ENCODE results near the gene TMED4.

GRCh38 chr7:44621034-44621749 is 39.2 kb upstream of the TMED4 start:
- TF ChIP-seq, protein P1, sequence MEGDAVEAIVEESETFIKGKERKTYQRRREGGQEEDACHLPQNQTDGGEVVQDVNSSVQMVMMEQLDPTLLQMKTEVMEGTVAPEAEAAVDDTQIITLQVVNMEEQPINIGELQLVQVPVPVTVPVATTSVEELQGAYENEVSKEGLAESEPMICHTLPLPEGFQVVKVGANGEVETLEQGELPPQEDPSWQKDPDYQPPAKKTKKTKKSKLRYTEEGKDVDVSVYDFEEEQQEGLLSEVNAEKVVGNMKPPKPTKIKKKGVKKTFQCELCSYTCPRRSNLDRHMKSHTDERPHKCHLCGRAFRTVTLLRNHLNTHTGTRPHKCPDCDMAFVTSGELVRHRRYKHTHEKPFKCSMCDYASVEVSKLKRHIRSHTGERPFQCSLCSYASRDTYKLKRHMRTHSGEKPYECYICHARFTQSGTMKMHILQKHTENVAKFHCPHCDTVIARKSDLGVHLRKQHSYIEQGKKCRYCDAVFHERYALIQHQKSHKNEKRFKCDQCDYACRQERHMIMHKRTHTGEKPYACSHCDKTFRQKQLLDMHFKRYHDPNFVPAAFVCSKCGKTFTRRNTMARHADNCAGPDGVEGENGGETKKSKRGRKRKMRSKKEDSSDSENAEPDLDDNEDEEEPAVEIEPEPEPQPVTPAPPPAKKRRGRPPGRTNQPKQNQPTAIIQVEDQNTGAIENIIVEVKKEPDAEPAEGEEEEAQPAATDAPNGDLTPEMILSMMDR (IDR thresholded peaks at IDR 0.05), result no peak
- TF ChIP-seq POLR2AphosphoS5 (IDR thresholded peaks at IDR 0.05) (no peak), POLR2A (IDR thresholded peaks at IDR 0.05) (no peak), EP300 (IDR thresholded peaks at IDR 0.05) (no peak)
